Activated T-cell treated with anti-CD3 and anti-CD28 coated beads, Interleukin-2, amount 50 U/mL, for 24 hours (primary cell): Measurements from ENCODE around the gene HBD.

Experiments
- DNase-seq: peaks from one replicate; pipeline ENCODE4 v3.0.0-alpha.2; 2020
- H3K27ac Mint-ChIP-seq: 2 replicates; pipeline ENCODE4 v1.8.0; 2020; ENCODE audit warnings: mild to moderate bottlenecking, mixed read lengths
- H3K27me3 Mint-ChIP-seq: 2 replicates; pipeline ENCODE4 v1.8.0; 2020; ENCODE audit warnings: mixed read lengths
- H3K36me3 Mint-ChIP-seq: 2 replicates; pipeline ENCODE4 v1.8.0; 2020; ENCODE audit warnings: low read depth, mixed read lengths
- H3K4me1 Mint-ChIP-seq: 2 replicates; pipeline ENCODE4 v1.8.0; 2020; ENCODE audit warnings: low read depth, mixed read lengths
- H3K4me3 Mint-ChIP-seq: 2 replicates; pipeline ENCODE4 v1.8.0; 2020; ENCODE audit warnings: mild to moderate bottlenecking, moderate library complexity, mixed read lengths
- H3K9me3 Mint-ChIP-seq: 2 replicates; pipeline ENCODE4 v1.8.0; 2020; ENCODE audit warnings: mixed read lengths

Gene HBD

DNA sequence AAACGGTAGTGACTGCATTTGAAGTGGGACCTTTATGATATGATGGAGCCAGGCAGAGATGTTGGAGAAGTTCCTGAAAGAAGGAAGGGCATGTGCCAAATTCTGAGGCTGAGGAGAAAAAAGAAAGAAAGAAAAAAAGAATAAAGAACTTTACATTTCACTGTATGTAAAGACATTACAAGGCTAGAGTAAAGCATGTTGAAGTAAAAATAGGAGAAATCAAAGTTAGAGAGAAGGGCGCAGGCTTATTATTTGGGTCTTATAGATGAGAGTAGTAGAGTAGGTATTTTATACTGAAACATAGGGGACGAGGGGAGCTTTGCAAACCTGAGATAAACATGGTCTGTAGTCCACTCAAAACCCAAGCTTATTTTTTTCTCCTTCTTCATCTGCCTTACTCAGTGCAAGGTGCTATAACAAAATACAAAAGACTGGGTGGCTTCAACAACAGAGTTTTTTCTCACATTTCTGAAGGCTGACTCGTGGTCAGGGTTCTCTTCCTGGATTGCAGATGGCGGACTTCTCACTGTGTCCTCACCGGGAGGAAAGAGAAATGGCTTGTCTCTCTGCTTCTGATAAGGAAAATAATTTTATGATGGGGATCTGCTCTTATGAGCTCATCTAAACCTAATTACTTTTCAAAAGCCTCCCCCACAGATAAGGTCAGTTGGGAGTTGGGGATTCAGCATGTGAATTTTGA, 12.6 kb upstream of the HBD start:
- H3K27ac Mint-ChIP-seq: no peak overlapping the region
- H3K9me3 Mint-ChIP-seq: no peaks in the 10 kb centered on the region
- DNase-seq: no peak
- H3K4me3 Mint-ChIP-seq: no peak overlapping the region
- no peaks in the 10 kb centered on the region for H3K4me1 Mint-ChIP-seq
- peaks cover 7% of the 10 kb centered on the region for H3K27me3 Mint-ChIP-seq
- no peaks in the 10 kb centered on the region for H3K36me3 Mint-ChIP-seq

DNA sequence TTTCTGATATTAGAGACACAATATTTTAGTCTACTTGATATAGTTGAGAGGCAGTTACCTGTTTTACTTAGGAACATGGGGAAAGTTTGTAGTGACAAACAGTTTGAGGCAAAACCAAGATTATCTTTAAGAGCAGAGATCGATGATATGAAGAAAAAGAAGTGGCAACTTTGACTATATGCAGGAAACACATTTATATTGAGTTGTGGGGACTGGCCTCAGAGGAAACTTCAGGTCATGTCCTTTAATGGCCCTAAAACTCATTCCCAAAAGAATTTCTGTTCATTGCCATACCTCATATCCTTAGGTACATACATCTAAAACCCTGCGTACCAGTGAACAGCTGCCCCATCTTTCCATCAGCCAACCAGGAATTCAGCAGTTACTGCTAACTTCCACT, 10.9 kb upstream of the HBD start:
- Mint-ChIP-seq H3K27ac (no peak overlapping the region), H3K9me3 (no peaks in the 10 kb centered on the region), H3K4me3 (no peak overlapping the region), H3K4me1 (no peaks in the 10 kb centered on the region), H3K27me3 (peaks cover 7% of the 10 kb centered on the region), H3K36me3 (no peaks in the 10 kb centered on the region)
- DNase-seq: no peak

DNA sequence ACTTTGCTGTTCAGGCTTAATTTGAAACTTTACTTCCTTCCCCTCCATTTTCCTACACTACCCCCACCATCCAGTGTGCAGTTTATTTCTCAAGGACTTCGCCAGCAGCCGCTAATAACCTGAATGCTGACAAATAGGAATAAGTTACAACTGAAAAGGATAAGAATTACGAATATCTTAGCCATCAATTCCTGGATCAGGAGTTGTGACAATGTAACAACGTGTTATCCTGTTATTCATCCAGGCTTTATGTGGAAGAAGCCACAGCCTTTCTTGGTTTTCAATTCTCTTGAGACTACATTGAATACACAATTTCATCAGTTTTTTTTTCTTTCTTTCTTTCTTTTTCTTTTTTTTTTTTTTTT, 9.5 kb upstream of the HBD start:
- Mint-ChIP-seq H3K27ac (no peak overlapping the region), H3K9me3 (no peaks in the 10 kb centered on the region), H3K36me3 (no peaks in the 10 kb centered on the region), H3K27me3 (peaks cover 7% of the 10 kb centered on the region), H3K4me1 (no peaks in the 10 kb centered on the region), H3K4me3 (no peak overlapping the region)
- no peak for DNase-seq

DNA sequence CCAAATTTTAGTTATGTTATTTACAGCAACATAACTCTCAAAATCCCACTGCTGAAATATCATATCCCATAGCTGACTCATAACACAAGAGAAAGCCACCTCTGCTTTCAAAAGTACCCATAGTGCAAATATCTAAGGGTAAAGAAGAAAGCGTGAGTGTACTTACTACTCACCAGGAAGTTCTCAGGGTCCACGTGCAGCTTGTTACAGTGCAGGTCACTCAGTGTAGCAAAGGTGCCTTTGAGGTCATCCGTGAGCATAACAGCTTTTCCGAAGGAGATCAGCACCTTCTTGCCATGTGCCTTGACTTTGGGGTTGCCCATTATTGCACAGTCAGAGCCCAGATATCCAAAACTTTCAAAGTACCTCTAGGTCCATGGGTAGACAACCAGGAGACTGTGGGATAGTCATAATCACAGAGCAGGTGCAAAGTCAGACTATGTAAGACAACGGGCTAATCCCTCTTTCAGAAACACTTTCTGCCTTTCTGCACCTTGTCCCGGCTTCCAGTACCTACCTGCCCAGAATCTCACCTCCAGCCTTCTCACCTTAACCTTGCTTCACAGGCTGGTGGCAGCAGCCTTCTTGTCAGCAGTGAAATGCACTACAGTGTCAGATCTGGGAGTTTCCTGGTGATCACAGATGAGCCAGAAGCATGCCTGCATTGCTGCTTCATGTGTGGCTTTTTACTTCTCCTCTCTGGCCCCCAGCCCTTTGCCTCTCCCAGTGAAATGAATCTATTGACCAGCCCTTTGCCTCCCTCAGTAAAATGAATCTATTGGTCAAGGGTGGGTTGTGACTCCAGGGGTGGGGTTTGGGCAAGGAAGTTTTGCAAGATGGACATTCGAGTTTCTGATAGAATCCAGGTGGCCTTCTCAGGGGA, 8.9 kb upstream of the HBD start:
- H3K9me3 Mint-ChIP-seq: no peaks in the 10 kb centered on the region
- no peak for DNase-seq
- no peaks in the 10 kb centered on the region for H3K4me1 Mint-ChIP-seq
- H3K27me3 Mint-ChIP-seq: peaks cover 12% of the 10 kb centered on the region
- H3K4me3 Mint-ChIP-seq: no peak overlapping the region
- no peak overlapping the region for H3K27ac Mint-ChIP-seq
- H3K36me3 Mint-ChIP-seq: no peaks in the 10 kb centered on the region

DNA sequence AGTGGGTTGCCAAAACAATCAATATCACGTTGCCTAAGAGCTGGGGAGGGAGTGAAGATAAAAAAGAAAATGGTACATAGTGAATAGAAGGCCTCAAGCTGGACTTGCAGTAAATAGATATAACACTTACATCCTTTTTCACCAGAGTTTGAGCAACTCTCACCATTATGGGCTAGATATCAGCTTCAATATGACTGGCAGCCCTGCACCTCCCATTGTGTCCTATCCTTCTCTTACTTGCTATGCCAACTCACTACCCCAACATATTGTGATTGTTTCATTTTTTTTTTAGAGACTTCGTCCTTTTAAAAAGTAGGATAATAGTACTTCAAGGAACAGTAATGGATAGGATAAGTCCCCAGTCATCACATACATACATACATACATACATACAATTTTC, 7.9 kb upstream of the HBD start:
- Mint-ChIP-seq H3K9me3 (no peaks in the 10 kb centered on the region), H3K36me3 (no peaks in the 10 kb centered on the region), H3K4me3 (no peak overlapping the region), H3K4me1 (no peaks in the 10 kb centered on the region), H3K27ac (no peak overlapping the region), H3K27me3 (peaks cover 12% of the 10 kb centered on the region)
- no peak for DNase-seq

DNA sequence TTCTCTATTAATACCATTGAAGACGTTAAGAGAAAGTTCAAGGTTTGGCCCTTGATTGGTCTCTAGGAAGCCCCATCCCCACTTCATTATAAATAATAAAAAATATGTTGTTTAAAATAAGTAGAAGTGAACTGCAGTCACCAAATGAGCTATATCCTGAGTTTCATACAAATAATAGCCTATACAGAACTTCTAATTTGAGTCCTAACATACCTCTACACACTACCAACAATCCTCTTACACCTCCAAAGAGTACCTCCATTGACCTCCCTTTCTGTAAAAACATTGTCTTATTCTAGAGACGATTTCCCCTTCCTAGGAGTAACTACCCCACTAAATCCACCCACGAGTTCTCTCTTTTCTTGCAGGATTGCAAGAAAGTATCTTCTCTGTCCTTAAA, 7.2 kb upstream of the HBD start:
- H3K36me3 Mint-ChIP-seq: no peaks in the 10 kb centered on the region
- H3K4me3 Mint-ChIP-seq: no peak overlapping the region
- no peaks in the 10 kb centered on the region for H3K9me3 Mint-ChIP-seq
- no peak overlapping the region for H3K27ac Mint-ChIP-seq
- no peak for DNase-seq
- H3K27me3 Mint-ChIP-seq: peaks cover 12% of the 10 kb centered on the region
- H3K4me1 Mint-ChIP-seq: no peaks in the 10 kb centered on the region

DNA sequence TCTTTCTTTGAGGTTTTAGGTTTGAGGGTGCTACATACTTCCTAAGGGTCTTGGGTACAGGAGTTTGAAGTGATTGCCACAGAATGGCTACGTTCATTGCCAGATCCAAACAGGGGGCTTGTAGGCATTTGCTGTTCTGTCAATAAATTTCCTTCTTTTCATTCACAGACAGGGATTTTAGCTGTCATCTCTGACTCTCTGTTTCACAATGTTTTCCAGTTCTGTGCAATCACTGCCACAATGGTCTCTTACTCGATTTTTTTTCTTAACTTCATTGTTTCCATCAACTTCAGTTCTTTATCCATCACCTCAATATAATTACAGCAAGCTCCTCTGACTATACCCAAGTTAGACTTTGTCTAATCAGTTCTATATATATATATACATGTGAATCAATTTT, 6.2 kb upstream of the HBD start:
- H3K4me3 Mint-ChIP-seq: no peak overlapping the region
- H3K27ac Mint-ChIP-seq: no peak overlapping the region
- H3K27me3 Mint-ChIP-seq: peaks cover 10% of the 10 kb centered on the region
- no peaks in the 10 kb centered on the region for H3K4me1 Mint-ChIP-seq
- no peaks in the 10 kb centered on the region for H3K9me3 Mint-ChIP-seq
- H3K36me3 Mint-ChIP-seq: no peaks in the 10 kb centered on the region
- no peak for DNase-seq

DNA sequence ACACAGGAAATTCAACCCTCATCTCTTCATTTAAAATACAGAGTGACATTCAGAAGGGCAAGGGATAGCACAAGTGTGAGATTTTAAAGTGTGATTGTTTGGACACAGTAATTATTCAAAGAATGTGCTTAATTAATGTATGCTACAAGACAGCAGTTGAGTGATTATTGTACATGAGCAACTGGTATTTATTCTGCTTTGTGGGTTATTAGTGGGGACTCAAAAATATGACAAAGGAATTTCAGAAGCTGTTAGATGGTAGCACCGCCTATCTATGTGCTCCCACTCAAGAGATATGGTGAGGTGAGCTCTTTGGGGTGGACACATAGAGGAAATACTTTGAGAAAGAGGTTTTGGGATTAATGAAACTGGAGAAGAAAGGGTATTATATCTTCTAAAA, 5.8 kb upstream of the HBD start:
- Mint-ChIP-seq H3K27me3 (peaks cover 10% of the 10 kb centered on the region), H3K4me3 (no peak overlapping the region), H3K9me3 (no peaks in the 10 kb centered on the region), H3K4me1 (no peaks in the 10 kb centered on the region), H3K27ac (no peak overlapping the region), H3K36me3 (no peaks in the 10 kb centered on the region)
- no peak for DNase-seq

DNA sequence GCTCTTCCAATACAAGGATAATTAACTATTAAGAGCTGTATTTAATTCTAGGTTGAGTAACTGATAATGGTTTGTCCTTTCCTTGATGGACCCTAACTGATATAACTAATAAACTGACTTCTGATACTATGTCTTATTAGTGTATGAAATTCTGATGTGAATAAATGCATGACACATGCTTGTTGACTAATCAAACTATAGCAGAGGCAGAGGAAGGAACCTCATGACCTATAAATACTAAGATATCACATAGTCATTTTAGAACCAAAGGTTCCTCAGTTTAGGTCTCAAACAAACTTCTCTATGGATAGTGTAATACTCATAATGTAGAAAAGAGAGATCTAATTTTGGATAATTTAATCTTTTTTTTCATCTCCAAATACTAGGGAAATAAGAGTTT, 4.8 kb upstream of the HBD start:
- DNase-seq: no peak
- Mint-ChIP-seq H3K27me3 (peaks cover 4% of the 10 kb centered on the region), H3K27ac (no peak overlapping the region), H3K4me3 (no peak overlapping the region), H3K4me1 (no peaks in the 10 kb centered on the region), H3K9me3 (no peaks in the 10 kb centered on the region), H3K36me3 (no peaks in the 10 kb centered on the region)

DNA sequence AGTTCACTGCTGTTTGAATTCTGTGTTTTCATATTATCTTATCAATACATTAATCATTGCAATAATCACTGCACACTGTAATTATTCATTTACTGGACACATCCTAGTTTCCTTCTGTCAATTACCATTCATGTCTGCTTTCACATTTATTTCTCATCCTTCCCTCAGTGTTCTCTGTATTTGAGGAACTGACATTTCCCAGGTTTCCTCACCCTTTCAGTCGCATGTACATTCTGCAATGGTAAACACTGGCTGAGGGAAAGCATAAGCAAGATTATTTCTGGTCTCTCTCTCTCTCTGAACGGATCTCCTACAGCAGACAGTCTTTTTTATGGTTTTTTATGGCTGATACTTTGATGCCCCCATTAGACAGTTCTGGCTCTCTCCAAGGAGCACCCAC, 4.2 kb upstream of the HBD start:
- H3K27me3 Mint-ChIP-seq: peaks cover 4% of the 10 kb centered on the region
- no peaks in the 10 kb centered on the region for H3K4me1 Mint-ChIP-seq
- H3K27ac Mint-ChIP-seq: no peak overlapping the region
- no peaks in the 10 kb centered on the region for H3K36me3 Mint-ChIP-seq
- no peaks in the 10 kb centered on the region for H3K9me3 Mint-ChIP-seq
- DNase-seq: no peak
- H3K4me3 Mint-ChIP-seq: no peak overlapping the region

DNA sequence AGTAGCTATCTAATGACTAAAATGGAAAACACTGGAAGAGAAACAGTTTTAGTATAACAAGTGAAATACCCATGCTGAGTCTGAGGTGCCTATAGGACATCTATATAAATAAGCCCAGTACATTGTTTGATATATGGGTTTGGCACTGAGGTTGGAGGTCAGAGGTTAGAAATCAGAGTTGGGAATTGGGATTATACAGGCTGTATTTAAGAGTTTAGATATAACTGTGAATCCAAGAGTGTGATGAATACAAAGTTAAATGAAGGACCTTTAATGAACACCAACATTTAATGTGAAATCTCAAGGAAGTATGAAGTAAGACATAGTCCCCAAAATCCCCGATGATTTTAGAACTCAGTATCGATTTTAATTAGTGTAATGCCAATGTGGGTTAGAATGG, 3.1 kb upstream of the HBD start:
- Mint-ChIP-seq H3K36me3 (no peaks in the 10 kb centered on the region), H3K9me3 (no peaks in the 10 kb centered on the region), H3K4me1 (no peaks in the 10 kb centered on the region), H3K4me3 (no peak overlapping the region), H3K27me3 (peaks cover 4% of the 10 kb centered on the region), H3K27ac (no peak overlapping the region)
- no peak for DNase-seq

DNA sequence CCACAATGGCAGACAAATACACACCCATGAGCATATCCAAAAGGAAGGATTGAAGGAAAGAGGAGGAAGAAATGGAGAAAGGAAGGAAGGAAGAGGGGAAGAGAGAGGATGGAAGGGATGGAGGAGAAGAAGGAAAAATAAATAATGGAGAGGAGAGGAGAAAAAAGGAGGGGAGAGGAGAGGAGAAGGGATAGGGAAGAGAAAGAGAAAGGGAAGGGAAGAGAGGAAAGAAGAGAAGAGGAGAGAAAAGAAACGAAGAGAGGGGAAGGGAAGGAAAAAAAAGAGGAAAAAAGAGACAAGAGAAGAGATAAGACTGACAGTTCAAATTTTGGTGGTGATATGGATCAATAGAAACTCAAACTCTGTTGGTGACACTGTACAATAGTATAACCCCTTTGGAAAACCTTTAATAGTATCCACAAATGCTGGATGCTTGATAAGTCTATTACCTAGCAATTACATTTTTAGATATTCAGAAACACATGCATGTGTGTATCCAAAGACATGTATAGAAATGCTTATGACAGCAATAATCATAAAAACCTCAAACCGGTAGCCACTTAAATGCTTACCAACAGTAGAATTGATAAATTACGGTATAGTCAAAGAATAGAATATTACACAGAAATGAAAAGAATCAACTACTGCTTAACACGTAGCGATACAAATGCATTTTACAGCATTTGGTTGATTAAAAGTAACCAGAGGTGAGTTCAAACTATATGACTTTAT, 1.2 kb upstream of the HBD start:
- no peaks in the 10 kb centered on the region for H3K9me3 Mint-ChIP-seq
- no peak for DNase-seq
- H3K36me3 Mint-ChIP-seq: no peaks in the 10 kb centered on the region
- H3K4me3 Mint-ChIP-seq: no peak overlapping the region
- H3K4me1 Mint-ChIP-seq: no peaks in the 10 kb centered on the region
- H3K27ac Mint-ChIP-seq: no peak overlapping the region
- H3K27me3 Mint-ChIP-seq: peaks cover 4% of the 10 kb centered on the region

DNA sequence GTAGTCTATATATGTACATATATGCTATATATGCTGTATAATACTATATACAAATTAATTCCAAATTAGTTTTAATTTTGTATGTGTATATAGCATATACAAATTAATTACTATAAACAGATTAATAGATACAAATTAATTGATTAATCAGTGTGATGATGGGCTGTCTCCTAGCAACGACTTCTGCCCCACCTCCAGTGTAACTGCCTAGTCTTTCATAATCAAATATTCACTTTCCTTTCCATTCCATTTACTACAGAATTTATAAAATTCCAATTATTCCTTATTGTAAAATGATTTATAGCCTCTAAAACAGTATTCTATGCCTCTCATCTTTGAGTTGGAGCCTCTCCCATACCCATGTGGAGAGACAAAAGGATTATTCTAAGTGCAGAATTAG, 976 bp downstream of the HBD start:
- DNase-seq: no peak
- no peaks in the 10 kb centered on the region for H3K27me3 Mint-ChIP-seq
- no peaks in the 10 kb centered on the region for H3K36me3 Mint-ChIP-seq
- H3K4me3 Mint-ChIP-seq: no peak overlapping the region
- no peaks in the 10 kb centered on the region for H3K9me3 Mint-ChIP-seq
- no peak overlapping the region for H3K27ac Mint-ChIP-seq
- no peaks in the 10 kb centered on the region for H3K4me1 Mint-ChIP-seq

DNA sequence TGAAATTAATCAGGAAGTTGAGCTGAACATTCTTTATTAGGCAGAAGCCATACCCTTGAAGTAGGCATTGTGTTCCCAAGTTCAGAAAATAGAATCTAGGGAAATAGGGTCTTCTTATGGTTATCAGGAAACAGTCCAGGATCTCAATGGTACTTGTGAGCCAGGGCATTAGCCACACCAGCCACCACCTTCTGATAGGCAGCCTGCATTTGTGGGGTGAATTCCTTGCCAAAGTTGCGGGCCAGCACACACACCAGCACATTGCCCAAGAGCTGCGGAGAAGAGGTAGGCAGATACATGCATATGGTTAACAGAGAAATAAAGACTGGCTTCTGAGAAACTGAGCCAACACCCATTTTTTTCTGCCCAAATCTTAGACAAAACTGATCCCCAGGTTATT, 1.5 kb downstream of the HBD start:
- H3K36me3 Mint-ChIP-seq: no peaks in the 10 kb centered on the region
- DNase-seq: no peak
- H3K4me1 Mint-ChIP-seq: no peaks in the 10 kb centered on the region
- H3K27me3 Mint-ChIP-seq: no peaks in the 10 kb centered on the region
- H3K27ac Mint-ChIP-seq: no peak overlapping the region
- no peaks in the 10 kb centered on the region for H3K9me3 Mint-ChIP-seq
- no peak overlapping the region for H3K4me3 Mint-ChIP-seq

DNA sequence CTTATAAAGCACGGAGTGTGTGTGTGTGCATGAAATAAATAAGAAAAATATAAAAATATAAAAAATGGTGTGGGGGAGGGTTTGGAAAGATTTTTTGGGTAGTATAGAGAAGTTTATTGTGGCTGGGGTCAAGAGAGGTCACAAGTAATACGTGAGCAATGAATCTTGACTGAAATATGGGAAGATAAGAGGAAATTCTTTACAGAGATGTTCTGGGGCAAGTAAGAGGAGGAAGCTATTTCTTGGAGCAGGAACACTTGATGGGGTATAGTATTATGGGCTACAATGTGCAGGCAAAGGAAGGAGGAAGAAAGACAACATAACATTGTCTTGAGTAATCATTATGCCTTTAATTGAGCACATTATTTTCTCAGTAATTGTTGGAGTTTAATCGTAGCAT, 2.1 kb downstream of the HBD start:
- Mint-ChIP-seq H3K27me3 (no peaks in the 10 kb centered on the region), H3K27ac (no peak overlapping the region), H3K9me3 (no peaks in the 10 kb centered on the region), H3K36me3 (no peaks in the 10 kb centered on the region), H3K4me3 (no peak overlapping the region), H3K4me1 (no peaks in the 10 kb centered on the region)
- DNase-seq: no peak
